Measurements from ENCODE around the gene LRRTM4.

DNA sequence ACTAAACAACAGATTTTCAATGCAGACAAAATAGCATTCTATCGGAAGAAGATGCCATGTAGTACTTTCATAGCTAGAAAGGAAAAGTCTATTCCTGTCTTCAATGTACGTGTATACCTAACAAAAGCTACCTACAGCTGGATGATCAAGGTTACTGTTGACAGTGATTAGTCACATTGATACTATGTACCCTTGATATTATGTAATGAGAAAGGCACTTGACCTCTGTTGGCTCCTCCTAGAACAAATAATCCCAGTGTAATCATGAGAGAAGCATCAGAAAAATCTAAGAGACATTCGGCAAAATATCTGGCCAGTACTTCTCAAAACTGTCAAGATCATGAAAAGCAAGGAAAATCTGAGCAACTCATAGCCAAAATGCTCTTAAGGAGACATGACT, 44.4 kb upstream of the LRRTM4 start:
- TF ChIP-seq CTCF (IDR thresholded peaks at IDR 0.05): no peak
- TF ChIP-seq POLR2A (IDR thresholded peaks at IDR 0.05): no peak
